HTERT RPE-1 (cell line): Measurements from ENCODE around the gene CADPS.

Experiments used
- in situ Hi-C: fragments of 300-500 bp; cut with MboI; formaldehyde crosslinking; loops from 4 replicates; pipeline ENCODE4 v1.14.3; 2020; ENCODE audit warnings: low sequenced_read_pairs

CADPS gene

DNA sequence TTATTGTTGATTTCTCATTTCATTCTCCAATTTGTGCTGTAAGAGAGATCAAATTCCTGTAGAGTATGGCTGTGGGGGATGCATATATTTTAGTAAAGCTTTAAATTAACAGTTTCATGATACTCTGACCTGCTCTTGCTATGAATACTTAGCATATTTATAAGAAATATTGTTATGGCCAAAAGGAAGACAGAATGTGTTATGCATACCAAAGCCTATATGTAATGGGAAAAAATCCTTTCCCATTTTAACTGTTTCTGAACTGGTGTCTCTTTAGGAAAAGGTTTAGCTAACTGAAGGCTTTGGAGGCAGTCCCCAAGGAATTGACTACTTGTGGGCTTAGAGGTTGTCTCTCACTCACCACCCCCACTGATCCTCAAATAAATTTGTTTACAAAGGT lies 59.2 kb downstream of the CADPS start:
- in situ Hi-C loops = no loop called here

DNA sequence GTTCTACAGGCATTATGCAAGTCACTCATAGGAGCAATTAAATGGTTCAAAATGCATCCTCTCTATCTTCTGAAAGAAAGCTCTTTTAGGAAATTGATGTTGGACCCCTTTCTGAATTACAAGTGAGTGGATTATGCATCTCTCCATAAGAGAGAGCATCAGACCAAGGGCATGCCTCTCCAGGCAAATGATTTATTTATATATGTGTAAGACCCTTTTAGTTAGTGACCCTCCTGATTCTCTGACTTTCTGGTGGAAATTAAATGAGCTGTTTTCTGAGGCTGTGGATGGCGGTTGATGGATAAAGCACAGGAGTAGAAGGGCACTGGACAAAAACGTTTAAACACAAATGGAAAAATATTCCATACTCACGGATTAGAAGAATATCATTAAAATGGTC lies 62.6 kb downstream of the CADPS start:
- in situ Hi-C loops = no loop called here

GRCh38 chr3:62811119-62811518 lies 64.1 kb downstream of the CADPS start:
- in situ Hi-C loops = no loop called here

GRCh38 chr3:62809369-62809768 lies 65.8 kb downstream of the CADPS start:
- in situ Hi-C loops = no loop called here

- in situ Hi-C loops = no loop called here
Observed at GRCh38 chr3:62805580-62806277, 69.5 kb downstream of the CADPS start.

DNA sequence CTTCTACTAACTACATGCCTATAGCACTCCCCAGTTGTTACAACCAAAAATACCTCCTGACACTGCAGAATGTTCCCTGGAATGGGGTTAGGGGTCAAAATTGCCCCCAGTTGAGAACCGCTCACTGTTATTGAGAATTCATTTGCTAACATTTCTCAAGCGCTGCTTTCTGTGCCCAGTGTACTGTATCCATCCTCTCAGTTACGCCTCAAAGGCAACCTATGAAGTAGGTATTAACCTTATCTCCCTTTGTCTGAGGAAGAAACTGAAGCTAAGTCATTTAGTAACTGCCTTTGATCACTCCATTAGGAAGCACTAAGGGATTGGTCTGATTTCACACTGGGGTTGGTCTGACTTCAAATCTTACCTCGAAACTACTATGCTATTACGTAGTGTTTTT lies 70.1 kb downstream of the CADPS start:
- in situ Hi-C loops = no loop called here

GRCh38 chr3:62803276-62803675 lies 71.9 kb downstream of the CADPS start:
- in situ Hi-C loops = no loop called here

- in situ Hi-C loops = no loop called here
Observed at GRCh38 chr3:62798000-62798399, 77.2 kb downstream of the CADPS start.

- in situ Hi-C loops = no loop called here
Observed at GRCh38 chr3:62797132-62797531, 78.1 kb downstream of the CADPS start.

GRCh38 chr3:62795978-62796657 lies 79.1 kb downstream of the CADPS start:
- in situ Hi-C loops = no loop called here

DNA sequence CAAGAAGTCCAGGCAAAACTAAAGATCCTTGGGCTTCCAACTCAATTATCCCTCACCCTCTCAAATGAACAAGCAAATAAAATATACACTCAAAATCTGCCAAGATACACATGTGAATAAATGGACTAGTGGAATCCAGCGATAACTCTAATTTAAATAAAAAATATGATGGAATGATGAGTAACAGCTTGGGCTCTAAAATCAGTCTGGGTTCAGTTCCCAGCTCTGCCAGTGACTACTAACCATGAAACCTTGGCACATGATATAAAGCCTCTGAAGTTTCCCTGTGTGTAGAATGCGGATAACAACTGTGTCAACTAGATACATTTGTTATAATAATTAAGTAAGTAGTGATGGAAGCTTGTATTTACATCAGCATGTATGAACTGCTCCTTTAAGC lies 81.3 kb downstream of the CADPS start:
- in situ Hi-C loops = no loop called here

DNA sequence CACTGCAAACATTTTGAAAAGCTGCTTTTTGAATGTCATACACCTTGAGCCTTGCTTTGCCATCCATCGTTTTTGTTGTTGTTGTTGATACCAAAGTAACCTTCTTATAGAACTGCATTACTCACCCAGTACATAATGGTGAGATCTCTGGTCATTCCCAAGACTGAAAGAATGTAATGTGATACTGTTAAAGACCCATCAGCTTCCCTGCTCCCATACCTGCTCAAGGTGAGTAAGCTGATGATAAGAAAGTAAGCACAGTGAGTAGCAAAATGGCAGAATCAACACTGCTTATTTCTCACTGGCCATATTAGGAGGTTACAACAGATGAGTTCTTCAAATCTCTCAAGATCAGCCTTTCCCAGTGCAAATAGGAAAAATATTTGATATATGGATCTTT lies 89.8 kb downstream of the CADPS start:
- in situ Hi-C loops = no loop called here

- in situ Hi-C loops = no loop called here
Observed at GRCh38 chr3:62781121-62781520, 94.1 kb downstream of the CADPS start.

DNA sequence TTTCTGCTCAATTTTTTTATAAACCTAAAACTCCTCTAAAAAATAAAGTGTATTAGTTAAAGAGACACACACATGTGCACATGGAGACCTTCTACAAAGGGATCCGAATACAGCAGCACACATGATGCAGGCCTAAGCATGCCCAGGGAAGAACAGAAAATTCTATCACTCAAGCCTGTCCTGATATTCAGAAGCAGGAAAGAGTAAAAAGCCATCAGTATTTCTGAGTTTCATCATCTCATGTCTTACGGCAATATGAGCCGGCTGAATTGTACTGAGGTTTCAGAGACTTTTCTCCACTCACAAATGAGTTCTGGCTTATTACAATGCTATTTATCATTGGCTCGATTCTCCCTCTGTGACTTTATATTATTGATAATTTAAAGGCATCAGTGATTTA lies 97.5 kb downstream of the CADPS start:
- in situ Hi-C loops = no loop called here

DNA sequence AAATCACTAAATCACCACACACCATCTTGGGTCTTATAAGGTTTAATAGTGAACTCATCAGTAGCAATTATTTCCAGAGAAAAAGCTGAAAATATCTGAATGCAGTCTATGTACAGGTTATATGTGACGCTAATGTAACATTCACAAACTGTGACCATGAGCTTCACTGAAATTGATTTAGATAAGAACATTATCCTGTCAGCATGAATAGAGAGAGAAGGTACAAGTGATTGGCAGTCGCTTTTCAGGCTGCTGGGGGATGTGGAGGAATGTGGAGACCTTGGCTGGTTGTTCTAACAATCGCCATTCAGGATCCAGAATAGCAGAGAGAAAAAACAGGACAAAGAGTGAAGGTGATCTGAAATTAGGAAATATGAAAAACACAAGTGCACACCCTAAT lies 98.1 kb downstream of the CADPS start:
- in situ Hi-C loops = no loop called here

GRCh38 chr3:62774221-62774620 lies 101.0 kb downstream of the CADPS start:
- in situ Hi-C loops = no loop called here

DNA sequence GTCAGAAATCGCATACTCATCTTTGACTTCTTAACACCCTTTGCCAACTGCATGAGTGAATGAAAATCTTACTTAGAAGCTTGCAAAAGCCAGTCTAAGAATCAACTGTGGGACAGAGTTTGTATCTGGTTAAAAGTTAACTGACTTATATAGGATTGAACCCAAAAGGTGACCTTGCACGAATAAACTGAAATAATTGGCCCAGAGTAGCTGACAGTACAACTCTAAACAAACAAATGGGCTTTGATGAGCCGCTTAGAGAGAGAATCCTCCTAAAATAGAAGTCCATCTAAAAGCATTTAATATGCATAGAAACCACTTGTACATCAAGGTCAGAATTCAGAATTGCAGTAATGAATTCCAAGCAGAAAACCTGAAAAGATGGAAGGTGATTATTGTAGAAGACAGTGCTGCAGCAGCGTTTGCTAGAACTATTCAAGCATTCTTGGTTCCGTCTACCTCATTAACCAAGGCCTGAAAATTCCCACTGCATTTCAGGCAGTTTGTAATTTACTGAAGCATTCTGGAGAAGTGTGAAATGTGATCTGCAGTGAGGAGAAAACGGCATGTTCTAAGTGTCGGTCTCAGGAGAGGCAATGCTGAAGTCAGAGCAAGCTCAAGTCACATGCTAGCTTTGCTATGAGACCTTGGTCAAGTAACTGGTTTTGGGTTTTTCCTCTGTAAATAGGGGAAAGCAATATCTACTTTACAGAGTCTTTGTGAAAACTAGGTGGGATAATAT lies 103.7 kb downstream of the CADPS start:
- in situ Hi-C loops = no loop called here

DNA sequence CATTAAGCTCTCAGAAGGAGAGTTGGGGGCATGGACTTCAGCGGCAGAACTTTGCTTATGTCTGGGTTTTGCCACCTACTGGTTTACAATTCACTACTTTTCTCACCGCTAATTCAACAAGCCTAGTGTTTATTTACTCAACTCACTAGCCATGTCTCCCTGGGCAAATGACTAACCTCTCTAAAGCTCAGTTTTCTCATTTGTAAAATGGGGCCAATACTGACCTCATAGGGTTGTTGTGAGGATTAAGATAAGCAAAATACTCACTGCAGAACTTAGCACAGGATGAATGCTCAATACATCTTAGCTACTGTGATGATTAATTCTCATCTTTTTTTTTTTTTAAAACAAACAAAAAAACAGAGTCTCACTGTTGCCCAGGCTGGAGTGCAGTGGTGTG lies 106.3 kb downstream of the CADPS start:
- in situ Hi-C loops = no loop called here

DNA sequence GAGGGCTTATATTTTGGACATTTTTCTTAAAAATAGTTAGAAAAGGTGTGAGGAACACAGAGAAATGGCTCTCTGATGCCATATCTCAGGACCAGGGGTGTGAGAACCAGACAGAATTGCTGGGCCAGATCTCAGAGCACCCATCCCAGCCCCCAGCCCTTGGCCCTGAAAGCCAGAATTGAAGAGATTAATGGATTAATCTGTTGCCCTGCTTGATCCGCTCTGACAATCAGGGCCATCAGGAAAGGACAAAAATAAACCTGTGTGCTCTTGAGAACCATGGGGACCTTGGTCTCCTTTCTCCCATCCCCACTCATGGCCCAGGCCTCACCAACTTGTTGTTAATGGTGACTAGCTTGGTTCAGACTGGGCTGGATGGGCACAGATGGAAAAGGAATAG lies 113.5 kb downstream of the CADPS start:
- in situ Hi-C loops = no loop called here

DNA sequence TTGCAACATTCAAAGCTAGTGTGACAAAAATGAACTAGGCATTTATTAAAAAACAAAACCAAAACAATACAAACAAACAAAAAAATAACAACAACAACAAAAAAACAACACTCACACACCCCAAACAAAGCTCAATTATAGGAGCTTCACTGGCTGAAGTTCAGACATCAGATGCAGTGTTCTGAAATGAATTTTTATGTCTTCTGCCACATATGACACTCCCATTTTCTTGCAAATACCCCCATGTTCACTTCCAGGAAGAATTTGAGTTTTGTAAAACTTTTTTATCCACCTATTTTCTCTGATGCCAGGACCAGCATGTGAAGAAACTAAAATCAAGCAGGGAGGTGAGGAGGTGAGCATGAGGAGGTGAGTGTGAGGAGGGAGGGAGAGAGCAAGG lies 113.9 kb downstream of the CADPS start:
- in situ Hi-C loops = no loop called here

DNA sequence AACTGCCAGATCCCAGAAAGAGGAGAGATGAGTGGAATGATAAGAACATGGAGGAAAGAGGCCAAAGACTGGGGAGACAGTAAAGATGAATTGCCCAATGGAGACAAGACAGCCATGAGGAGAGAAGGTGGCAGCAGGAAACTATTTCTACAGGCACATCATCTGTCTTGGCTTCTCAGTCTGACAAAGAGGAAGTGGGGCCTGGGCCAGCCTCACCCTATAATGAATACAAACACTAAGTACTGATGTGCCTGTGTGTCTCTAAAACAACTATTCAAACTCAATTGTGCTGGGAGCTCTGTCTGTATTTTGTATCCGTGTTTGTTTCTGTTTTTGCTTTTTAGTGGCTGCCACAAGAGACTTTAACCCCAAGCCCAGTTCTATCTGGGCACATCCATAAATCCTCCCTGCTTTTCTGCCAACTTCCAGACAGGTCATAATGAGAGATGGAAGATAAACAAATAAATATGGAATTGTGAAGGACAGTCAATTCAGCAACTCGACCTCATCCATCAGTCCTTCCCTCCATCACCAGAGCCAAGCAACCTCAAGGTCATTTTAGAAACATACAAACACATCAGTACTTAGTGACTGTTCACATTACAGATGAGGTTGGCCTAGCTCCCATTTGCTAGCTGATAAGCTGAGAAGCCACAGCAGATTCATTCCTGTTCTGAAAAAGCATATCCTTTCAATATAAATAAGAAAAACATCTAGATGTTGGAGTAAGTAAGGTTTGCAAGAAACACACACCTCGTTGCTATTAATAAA lies 116.7 kb downstream of the CADPS start:
- in situ Hi-C loops = no loop called here
